HT1080 (cell line): Measurements from ENCODE around the gene PLEKHO2. TPM values are rescaled to one million over a fixed set of nuclear protein-coding genes. Genes with fewer than 3 reads are reported as not detected.
A peak's percentile ranks its signal among the peaks of the same experiment; 100 is the strongest.

Experiments used
- DNase-seq: peaks from one replicate; pipeline ENCODE4 v3.0.0-alpha.2; 2015; ENCODE audit warnings: low read depth
- total RNA-seq: library from RNA; depleted of rRNA; stranded (reverse); fragments of >200 nt; shearing (Covaris generic); gene quantifications from 2 replicates; pipeline ENCODE4 v1.2.3, GENCODE V29; 2014

The PLEKHO2 gene
- total RNA-seq, 1 experiment from 2014 or later, result 13.3 TPM

DNA sequence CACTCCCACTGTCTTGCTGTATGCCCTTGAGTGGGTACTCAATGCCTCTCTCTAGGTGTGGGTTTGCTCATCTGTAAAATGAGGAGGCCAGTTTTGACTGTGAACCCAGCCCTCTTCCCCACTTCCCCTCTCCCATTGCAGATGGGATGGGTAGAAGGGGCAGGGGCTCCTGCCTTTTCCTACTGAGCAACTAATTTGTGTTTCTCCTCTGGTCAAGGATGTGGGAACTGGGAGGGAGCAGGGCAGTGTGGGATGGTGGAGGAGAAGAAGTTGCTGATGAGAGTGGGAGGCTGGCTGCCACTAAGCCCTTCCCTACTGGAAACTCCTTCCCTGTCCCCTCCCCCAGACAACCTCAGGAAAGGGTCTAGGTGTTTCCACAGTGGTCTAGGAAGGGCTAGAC is 49.8 kb downstream of the PLEKHO2 start:
- DNase-seq, result no peak

GRCh38 chr15:64892847-64893403 is 51.2 kb downstream of the PLEKHO2 start:
- no peak for DNase-seq

GRCh38 chr15:64893481-64894394 is 52.0 kb downstream of the PLEKHO2 start:
- peak; percentile 77 for DNase-seq

DNA sequence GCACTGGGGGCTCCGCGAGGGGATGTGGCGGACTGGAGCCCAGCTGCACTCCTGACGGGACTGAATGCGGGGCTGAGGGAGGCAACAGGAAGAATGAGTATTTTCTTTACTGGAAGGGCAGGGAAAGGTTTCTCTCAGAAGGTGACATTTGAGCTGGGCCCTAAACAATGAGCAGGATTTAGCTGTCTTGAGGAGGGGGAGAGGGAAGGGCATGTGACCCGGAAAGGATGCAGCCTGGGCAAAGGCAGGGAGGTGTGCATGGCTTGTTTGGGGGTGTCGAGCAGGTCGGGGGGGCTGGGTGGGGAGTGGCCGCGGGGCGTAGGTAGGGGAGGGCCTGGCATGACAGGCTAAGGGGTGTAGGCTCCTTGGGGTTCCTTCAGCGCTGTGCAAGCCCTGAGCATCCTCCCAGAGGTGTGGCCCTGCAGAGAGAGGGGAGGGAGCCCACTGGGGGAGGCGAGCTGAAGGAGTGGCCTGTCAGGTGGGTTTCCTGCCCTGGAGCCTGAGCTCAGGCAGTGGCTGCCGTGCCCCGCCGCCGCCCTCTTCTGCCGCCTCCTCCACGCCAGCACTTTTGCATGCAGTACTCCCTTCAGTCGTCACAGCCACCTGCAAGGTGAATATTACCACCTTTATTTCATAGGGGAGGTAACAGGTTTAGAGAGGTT is 52.8 kb downstream of the PLEKHO2 start:
- no peak for DNase-seq

DNA sequence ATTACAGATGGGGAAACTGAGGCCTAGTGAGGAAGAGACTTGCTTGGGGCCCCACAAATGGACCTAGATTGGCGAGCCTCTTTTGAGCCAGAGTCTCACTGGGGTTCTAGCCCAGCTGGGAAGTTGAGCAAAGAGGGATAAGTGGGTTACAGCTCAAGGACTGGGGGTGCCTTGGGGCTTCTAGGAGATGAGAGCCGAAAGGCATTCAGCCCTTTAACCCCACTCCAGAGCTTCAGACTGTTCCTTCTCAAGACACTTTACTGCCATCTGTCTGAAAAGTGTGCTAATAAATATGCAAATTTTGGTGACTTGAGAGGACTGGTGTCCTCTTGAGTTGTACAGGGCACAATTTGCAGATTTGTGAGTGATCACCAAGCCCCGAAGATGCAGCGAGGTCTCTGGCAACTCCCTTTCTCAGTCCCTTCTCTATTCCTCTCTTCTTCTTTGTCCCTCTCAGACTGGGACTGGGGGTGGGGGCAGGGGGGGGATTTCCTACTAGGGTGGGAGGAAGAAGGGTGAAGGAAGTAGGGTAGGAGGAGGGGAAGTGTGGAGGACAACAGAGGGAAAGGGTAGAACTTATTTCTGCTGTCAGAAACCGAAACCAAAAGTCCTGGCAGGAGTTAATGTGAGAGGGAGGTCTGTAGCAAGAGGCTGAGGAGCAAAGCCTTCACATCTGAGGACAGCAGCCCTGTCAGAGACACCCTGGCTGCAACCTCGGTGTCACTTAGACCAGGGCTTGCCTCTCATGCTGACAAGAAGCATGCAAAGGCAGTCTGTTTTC is 53.8 kb downstream of the PLEKHO2 start:
- DNase-seq, result peak; percentile 48

- DNase-seq, result no peak
These were observed 54.8 kb downstream of the PLEKHO2 start for GRCh38 chr15:64896371-64897069.

DNA sequence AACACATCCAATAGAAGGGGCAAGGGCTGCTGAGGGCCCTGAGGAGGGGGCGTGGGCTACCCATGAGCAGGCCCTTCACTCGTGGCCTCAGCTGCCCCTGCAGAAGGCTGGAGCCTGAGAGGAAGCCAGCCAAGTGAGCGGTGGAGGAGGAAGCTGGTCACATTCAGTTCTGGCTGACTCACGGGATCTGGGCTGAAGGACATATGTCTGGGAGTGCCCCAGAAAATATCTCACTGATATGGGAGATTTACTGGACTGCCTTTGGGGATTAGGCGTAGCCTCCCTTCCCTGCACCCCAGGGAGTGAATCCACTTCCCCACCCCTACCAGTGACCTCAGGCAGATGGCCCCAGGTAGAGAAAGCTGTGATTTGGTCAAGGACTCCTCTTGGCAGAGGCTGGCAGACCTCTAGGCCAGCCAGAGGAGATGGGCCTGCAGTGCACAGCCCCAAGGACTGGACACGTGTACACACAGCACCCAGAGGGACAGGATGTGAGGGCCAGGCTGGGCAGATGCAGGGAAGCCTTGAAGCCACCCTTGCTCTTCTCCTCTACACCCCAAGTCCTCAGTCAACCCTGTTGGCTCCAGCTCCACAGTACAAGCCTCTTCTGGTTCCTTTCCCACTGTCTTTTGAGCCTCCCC is 55.8 kb downstream of the PLEKHO2 start:
- peak; percentile 81 for DNase-seq

GRCh38 chr15:64898406-64898805 is 56.7 kb downstream of the PLEKHO2 start:
- no peak for DNase-seq

- DNase-seq, result no peak
These were observed 59.4 kb downstream of the PLEKHO2 start for GRCh38 chr15:64901141-64901540.

DNA sequence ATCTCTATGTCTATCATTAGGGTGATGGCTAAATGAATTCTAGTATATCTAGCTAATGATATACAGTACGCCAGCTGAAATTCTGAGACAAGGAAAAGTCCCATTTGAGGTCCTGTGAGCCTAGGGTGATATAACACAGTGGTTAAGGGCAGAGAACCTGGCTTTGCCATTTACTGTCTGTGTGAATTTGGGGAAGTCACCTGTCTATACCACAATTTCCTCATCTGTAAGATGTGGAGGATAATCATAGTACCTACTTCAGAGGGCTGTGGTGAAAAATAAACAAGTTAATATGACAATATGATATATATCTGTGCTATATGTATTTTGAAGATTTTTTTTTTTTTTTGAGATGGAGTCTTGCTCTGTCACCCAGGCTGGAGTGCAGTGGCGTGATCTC is 60.2 kb downstream of the PLEKHO2 start:
- no peak for DNase-seq

GRCh38 chr15:64902863-64903262 is 61.1 kb downstream of the PLEKHO2 start:
- no peak for DNase-seq

GRCh38 chr15:64903326-64903950 is 61.7 kb downstream of the PLEKHO2 start:
- DNase-seq, result no peak

- no peak for DNase-seq
These were observed 62.5 kb downstream of the PLEKHO2 start for GRCh38 chr15:64904189-64904588.

DNA sequence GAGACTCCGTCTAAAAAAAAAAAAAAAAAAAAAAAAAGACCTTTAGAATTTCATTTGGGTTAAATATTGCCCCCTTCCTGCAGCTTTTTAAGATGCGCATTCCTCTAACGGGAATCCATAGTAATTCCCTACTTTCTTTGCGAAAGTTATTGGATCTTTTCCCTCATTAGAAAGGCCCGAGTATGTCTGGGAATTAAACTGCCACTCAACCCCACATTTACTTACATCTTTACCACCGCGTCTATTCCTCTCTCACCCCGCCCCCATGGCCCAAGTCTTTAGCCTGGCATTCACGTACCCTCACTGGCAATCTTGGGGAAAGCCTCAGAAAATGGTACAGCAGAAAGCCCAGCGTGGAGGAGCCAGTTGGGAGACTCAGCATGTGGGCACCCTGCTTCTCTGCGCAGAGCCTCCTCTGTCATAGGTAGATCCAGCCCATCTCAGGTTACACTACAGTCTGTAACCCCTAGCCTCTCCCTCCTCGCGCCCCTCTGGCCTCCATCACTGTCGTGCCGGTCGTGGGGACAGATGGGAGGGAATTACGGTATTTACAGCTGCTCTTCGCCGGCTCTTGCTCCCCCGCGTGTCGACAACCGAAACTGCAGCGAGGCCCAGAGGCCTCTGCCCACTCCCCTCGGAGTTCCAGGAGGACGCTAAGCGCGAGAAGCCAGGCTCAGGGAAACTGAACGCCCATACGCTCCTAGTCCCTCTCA is 63.6 kb downstream of the PLEKHO2 start:
- DNase-seq, result no peak

DNA sequence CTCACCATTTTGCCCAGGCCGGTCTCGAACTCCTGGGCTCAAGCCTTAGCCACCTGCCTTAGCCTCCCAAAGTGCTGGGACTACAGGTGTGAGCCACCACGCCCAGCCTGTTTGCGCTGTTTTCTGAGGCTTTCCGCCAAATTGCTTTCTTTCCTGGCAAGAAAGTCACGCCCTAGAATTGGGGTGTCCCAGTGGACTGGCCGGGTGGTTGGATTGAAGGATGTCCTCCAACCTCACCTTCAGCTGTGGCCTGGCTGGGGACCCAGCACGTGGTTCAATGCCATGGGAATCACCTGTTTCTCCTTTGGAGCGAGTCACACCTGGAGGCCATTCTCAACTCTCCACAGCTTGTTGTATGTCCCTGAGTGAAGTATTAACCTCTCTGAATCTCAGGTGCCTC is 64.2 kb downstream of the PLEKHO2 start:
- no peak for DNase-seq

DNA sequence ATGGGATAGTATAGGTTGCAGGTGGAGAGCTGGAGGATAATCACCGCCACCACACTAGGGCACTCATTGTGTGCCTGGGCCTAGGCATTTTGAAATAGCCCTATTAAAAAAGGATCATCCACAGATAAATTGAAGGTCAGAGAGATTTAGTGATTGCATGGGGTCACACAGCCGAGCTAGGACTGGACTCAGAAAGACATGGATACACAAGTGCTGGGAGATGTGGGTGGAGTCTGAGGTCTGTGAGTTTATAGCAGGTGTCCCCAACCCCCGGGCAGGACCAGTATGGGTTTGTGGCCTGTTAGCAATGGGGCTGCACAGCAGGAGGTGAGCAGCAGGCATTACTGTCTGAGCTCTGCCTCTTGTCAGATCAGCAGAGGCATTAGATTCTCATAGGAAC is 64.7 kb downstream of the PLEKHO2 start:
- DNase-seq, result no peak

GRCh38 chr15:64907991-64908390 is 66.3 kb downstream of the PLEKHO2 start:
- DNase-seq, result no peak

- no peak for DNase-seq
These were observed 67.8 kb downstream of the PLEKHO2 start for GRCh38 chr15:64909546-64909945.
